ENCODE data around the gene CACYBP.

Gene CACYBP

GRCh38 chr1:174975764-174976163 lies 24.0 kb upstream of the CACYBP start:
- no peak for DNase-seq

GRCh38 chr1:174976436-174977108 lies 23.2 kb upstream of the CACYBP start:
- DNase-seq: no peak

GRCh38 chr1:174982971-174983689 lies 16.6 kb upstream of the CACYBP start:
- peak; percentile 71 for DNase-seq

DNA sequence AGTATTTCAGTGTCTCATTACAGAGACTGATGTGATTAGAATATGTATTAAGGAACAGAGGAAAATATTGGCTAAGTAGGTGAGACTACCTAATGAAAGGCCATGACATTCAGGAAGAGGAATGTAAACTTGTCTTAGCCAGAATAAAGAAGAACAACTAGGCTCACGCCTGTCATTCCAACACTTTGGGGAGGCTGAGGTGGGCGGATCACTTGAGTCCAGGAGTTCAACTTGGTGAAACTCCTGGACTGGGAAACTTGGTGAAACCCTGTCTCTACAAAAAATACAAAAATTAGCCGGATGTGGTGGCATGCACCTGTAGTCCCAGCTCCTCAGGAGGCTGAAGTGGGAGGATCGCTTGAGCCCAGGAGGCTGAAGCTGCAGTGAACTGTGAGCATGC lies 14.8 kb upstream of the CACYBP start:
- DNase-seq: no peak

DNA sequence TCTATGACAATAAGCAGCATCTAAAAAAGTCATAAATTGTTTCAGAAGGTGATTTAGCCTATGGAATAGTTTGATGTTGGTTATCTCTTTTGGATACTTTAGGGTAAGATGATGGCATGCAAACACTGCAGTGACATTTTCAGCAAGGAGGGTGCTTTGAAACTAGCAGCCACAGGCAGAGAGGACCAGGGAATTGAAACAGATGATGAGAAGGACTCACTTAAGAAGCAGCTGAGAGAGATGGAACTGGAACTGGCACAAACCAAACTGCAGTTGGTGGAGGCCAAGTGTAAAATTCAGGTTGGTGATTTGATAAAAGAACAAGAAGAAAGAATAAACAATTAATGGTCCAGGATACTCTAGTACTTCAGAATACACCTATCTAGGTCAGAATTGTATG lies 11.2 kb upstream of the CACYBP start:
- DNase-seq: no peak

- no peak for DNase-seq
These were observed 10.8 kb upstream of the CACYBP start for GRCh38 chr1:174988986-174989385.

DNA sequence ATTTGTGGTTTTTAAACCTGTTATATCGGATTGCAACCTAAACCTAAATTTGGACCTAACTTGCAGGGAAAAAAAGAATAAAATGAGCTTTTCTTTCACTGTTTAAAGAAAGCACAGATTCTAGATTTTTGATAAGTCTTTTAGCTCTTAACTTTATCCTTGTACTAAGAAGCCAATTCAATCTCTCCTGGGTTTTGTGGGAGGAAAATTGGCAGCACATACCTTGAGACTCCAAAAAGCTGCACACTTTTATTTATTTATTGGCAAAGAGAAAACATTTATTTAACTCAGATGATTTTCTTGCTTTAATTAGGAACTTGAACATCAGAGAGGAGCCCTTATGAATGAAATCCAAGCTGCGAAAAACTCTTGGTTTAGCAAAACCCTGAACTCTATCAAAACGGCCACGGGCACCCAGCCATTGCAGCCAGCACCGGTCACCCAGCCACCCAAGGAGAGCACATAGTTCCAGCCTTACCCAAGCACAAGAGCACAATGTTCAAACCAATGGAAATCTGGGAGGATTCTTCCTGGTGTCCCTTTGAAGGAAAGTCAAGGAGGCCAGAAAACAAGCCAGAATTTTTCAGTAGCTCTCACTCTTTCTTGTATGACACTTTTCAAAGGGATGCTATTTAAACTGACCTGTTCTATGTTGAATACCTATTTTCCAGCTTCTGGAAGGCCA lies 10.1 kb upstream of the CACYBP start:
- no peak for DNase-seq

DNA sequence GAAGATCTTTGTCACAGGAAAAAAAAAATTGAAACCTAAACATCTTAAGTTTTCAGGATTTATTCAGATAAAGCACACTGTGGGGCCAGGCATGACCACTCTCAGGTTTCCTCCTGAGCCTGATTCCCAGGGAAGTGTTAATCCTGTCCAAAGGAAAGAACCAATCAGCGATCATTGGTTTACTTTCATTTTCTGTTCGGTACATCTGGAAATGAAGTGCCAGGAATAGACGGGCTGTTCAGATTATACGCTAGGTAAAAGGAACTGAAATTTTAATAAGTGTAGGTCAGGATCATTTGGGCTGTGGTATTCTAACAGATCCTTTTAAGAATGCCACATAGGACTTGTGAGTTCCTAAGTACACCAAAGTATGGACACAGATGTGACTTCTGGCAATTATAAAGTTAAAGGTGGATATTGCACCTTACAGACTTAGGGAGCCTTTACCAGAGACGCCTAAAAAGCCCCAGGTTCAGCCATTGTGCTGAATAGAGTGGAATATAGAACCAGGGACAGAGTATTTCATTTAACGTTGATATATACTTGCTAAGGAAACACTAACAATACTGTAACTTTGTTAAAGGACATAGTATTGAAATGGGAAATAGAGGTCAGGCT lies 9.3 kb upstream of the CACYBP start:
- DNase-seq: peak; percentile 33

GRCh38 chr1:174991473-174991872 lies 8.3 kb upstream of the CACYBP start:
- DNase-seq: no peak

- no peak for DNase-seq
These were observed 4.6 kb upstream of the CACYBP start for GRCh38 chr1:174995121-174995520.

DNA sequence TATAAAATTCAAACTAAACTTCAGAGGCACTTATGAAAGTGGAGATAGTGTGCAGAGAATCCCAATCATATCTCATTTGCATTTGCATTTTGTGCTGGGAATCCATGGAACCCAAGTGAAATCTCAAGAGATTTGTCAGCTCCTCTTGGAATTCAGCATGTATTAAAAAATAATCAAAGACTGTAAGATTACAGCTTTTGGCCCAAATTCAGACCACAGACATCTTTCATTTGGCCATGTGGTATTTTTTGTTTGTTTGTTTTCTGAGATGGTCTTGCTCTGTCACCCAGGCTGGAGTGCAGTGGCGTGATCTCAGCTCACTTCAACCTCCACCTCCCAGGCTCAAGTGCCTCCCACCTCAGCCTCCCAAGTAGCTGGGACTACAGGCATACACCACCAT lies 3.8 kb upstream of the CACYBP start:
- no peak for DNase-seq

DNA sequence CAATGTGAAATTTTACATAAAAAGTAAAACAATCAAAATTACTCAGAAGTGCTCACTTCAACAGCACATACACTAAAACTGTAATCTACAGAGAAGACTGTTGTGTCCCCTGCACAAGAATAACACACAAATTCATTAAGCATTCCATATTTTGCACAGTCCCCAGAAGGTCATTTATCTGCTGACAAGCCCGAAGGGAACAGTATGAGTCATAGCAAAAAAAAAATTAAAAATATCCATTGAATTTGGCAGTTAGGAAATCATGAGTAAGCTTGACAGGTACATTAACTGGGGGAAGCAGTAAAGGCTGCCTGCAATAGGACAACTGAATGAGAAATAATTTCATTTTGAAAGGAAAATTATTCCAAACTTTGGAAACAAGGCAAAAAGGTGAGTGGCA lies 3.3 kb upstream of the CACYBP start:
- DNase-seq: no peak

GRCh38 chr1:174997041-174997440 lies 2.7 kb upstream of the CACYBP start:
- no peak for DNase-seq

- peak; percentile 91 for DNase-seq
These were observed 1.1 kb upstream of the CACYBP start for GRCh38 chr1:174998569-174999215.

GRCh38 chr1:174999216-174999935 lies 371 bp upstream of the CACYBP start:
- peak; percentile 100 for DNase-seq

- DNase-seq: no peak
These were observed 995 bp downstream of the CACYBP start for GRCh38 chr1:175000697-175001187.

DNA sequence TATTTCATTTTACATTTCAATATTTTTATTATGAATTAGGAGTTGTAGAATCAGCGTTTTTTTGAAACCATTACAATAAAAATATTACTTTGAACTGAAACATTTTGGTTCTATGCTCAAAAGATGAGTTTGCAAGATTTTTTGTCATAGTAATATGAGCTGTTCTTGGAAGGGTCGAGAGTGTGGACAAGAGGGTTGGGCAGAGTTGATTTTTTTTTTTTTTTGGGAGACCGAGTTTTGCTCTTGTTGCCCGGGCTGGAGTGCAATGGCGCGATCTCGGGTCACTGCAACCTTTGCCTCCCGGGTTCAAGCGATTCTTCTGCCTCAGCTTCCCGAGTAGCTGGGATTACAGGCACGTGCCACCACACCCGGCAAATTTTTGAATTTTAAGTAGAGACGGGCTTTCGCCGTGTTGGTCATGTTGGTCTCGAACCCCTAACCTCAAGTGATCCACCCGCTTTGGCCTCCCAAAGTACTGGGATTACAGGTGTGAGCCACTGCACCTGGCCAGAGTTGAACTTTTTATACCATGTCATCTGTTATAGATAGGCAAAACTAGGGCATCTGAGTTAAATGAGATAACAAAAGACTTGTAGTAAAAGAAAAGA lies 3.3 kb downstream of the CACYBP start:
- DNase-seq: no peak

GRCh38 chr1:175003521-175003920 lies 3.8 kb downstream of the CACYBP start:
- no peak for DNase-seq

- DNase-seq: no peak
These were observed 5.5 kb downstream of the CACYBP start for GRCh38 chr1:175005085-175005783.

- DNase-seq: no peak
These were observed 9.8 kb downstream of the CACYBP start for GRCh38 chr1:175009532-175009931.

- DNase-seq: peak; percentile 52
These were observed 13.7 kb downstream of the CACYBP start for GRCh38 chr1:175013445-175013844.
